ENCODE measurements around the gene FAM229A. TPM values are rescaled to one million over a fixed set of nuclear protein-coding genes. Genes with fewer than 3 reads are reported as not detected.

The FAM229A gene
- total and polyA plus RNA-seq, 8 donors: 1.9 to 21.8 (median 5.0) TPM

DNA sequence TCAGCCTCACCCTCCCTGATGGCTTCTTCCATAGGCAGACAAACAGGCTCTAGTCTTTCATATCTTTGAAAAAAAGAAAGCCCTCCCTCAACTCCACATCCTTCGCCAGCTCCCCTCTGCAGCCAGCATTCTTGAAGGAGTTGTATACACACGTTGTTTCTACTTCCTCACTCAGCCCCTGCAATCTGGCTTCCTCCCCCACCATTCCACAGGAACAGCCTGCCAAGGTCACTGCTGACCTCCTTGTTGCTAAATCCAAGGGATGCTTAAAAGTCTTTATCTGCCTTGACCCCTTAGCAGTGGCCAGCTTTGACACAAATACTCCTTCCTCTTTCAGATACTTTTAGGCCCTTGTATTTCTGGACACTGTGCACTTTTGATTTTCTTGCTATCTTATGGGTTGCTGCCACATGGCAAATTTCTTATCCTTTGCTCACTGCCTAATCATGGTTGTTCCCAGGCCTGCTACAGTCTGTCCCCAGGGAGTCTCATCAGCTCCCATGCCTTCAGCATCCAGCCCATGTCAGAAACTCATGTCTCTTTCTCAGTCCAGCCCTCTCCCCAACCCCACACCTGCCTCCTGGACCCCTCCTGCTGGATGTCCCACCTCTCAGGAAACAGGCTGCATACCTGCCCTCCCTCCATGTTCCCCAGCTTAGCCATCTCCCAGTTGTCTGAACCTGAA is 8.3 kb downstream of the FAM229A start:
- DNase-seq (peak in 1 of 6 donors; percentile 30), ATAC-seq (no peak), FAIRE-seq (no peak)
- H3K27ac ChIP-seq: no peak overlapping the region
- TF ChIP-seq, protein P1, sequence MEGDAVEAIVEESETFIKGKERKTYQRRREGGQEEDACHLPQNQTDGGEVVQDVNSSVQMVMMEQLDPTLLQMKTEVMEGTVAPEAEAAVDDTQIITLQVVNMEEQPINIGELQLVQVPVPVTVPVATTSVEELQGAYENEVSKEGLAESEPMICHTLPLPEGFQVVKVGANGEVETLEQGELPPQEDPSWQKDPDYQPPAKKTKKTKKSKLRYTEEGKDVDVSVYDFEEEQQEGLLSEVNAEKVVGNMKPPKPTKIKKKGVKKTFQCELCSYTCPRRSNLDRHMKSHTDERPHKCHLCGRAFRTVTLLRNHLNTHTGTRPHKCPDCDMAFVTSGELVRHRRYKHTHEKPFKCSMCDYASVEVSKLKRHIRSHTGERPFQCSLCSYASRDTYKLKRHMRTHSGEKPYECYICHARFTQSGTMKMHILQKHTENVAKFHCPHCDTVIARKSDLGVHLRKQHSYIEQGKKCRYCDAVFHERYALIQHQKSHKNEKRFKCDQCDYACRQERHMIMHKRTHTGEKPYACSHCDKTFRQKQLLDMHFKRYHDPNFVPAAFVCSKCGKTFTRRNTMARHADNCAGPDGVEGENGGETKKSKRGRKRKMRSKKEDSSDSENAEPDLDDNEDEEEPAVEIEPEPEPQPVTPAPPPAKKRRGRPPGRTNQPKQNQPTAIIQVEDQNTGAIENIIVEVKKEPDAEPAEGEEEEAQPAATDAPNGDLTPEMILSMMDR (IDR thresholded peaks at IDR 0.05): no peak
- H3K4me3 ChIP-seq: no peak overlapping the region
- H3K36me3 ChIP-seq: no peaks in the 10 kb centered on the region
- no peaks in the 10 kb centered on the region for H3K9me3 ChIP-seq
- peaks cover 0 to 17% (median 14%) of the 10 kb centered on the region in 3 donors for H3K4me1 ChIP-seq
- intact Hi-C loops (cut with DNase I): no loop called here
- 45 to 49% methylated on average over 2 of the region's 2 CpGs for WGBS, 2 donors
- no peaks in the 10 kb centered on the region for H3K27me3 ChIP-seq

DNA sequence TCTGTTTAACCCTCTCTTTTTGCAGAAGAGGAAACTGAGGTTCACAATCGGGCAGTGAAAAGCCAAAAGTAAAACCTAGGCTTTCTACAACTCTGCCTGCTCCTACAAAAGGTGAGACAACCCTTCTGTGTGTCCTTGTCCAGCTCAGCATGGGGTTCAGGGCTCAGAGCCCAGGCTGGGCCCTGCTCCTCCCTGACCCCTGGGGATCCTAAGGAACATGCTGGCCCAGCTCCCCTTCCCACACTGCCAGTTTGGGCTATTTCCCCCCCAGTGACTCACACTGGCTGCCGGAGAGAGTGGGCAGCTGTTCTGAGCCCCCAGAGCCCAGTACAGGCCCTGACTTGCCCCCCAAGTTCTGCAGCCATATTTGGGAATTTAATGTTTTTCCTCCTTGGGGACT is 8.9 kb downstream of the FAM229A start:
- intact Hi-C loops (cut with DNase I): no loop called here
- FAIRE-seq: no peak
- peaks cover 0 to 17% (median 14%) of the 10 kb centered on the region in 3 donors for H3K4me1 ChIP-seq
- peak in 1 of 6 donors; percentile 36 for DNase-seq
- H3K27ac ChIP-seq: no peak overlapping the region
- WGBS, 2 donors: 71 to 82% methylated on average over 2 of the region's 2 CpGs
- no peak overlapping the region for H3K4me3 ChIP-seq
- no peaks in the 10 kb centered on the region for H3K36me3 ChIP-seq
- no peak for ATAC-seq
- H3K27me3 ChIP-seq: no peaks in the 10 kb centered on the region
- H3K9me3 ChIP-seq: no peaks in the 10 kb centered on the region
- TF ChIP-seq, protein P1 (IDR thresholded peaks at IDR 0.05): no peak

DNA sequence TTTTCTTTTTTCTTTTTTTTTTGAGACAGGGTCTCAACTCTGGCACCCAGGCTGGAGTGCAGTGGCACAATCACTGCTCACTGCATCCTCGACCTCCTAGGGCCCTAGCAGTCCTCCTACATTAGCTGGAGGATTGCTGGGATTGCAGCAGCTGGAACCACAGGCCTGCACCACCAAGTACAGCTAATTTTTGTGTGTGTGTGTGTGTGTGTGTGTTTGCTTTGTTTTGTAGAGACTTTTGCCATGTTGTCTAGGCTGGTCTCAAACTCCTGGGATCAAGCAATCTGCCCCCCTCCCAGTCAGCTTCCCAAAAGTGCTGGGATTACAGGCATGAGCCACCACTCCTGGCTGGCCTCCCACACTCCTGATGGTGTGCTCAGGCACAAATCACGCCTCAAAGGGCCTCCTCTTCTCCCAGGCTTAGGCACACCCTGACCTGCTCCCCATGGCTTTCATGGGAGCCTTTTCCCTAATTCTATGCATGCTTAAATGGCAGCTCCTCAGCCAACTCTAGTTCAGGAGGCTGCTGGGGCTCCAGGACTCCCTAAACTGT is 9.4 kb downstream of the FAM229A start:
- intact Hi-C loops (cut with DNase I): no loop called here
- ATAC-seq: no peak
- H3K4me1 ChIP-seq: peaks cover 0 to 17% (median 14%) of the 10 kb centered on the region in 3 donors
- peak overlapping the region in 2 of 4 donors; percentile 72 to 79 for H3K4me3 ChIP-seq
- FAIRE-seq: no peak
- no peak overlapping the region for H3K27ac ChIP-seq
- H3K9me3 ChIP-seq: no peaks in the 10 kb centered on the region
- WGBS, 2 donors: 47 to 53% methylated on average over 2 of the region's 2 CpGs
- DNase-seq: peak in 1 of 6 donors; percentile 20
- H3K27me3 ChIP-seq: no peaks in the 10 kb centered on the region
- no peaks in the 10 kb centered on the region for H3K36me3 ChIP-seq
- TF ChIP-seq, protein P1 (IDR thresholded peaks at IDR 0.05): no peak

DNA sequence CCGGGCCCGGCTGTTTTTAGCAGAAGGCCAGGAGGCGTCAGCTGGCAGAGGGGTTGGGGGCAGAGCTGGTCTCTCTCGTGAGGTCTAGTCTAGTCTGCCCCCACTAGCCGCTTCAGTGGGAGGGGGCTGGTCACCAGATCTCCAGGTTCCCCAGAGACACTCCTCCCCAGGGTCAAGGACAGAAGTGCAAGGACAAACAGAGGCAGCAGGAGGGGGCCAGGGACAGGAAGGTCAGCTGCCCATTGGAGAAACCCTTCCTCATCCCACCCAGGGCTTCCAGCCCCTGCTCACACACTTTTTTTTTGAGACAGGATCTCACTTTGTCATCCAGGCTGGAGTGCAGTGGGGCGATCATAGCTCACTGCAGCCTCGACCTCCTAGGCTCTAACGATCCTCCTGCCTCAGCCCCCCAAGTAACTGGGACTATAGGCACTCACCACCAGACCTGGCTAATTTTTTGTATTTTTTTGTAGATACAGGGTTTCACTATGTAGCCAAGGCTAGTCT is 10.0 kb downstream of the FAM229A start:
- WGBS, 2 donors: 23 to 24% methylated on average over 8 of the region's 8 CpGs
- H3K27me3 ChIP-seq: no peaks in the 10 kb centered on the region
- TF ChIP-seq, protein P1 (IDR thresholded peaks at IDR 0.05): no peak
- H3K36me3 ChIP-seq: no peaks in the 10 kb centered on the region
- ATAC-seq (no peak), DNase-seq (no peak), FAIRE-seq (no peak)
- peak overlapping the region; percentile 88 to 95 (median 94) for H3K27ac ChIP-seq
- no peaks in the 10 kb centered on the region for H3K9me3 ChIP-seq
- H3K4me1 ChIP-seq: peaks cover 0 to 17% (median 14%) of the 10 kb centered on the region in 3 donors
- H3K4me3 ChIP-seq: peak overlapping the region; percentile 63 to 79 (median 74)
- intact Hi-C loops (cut with DNase I): no loop called here

All from pancreas (tissue), 10 donors.